SU-DHL-6 (cell line): Measurements from ENCODE around the gene DAPL1.

Experiments
- EZH2phosphoT487 ChIP-seq: fragments of 200-600 bp; sonication (generic), shearing (Covaris generic); conservative IDR thresholded peaks from 2 replicates; pipeline ENCODE4 v1.6.1; 2018; ENCODE audit warnings: mild to moderate bottlenecking, antibody characterized with exemption, low read length, moderate library complexity, mixed read lengths
- TF ChIP-seq, protein P1 (sequence below): fragments of 200-600 bp; sonication (generic); IDR thresholded peaks from one replicate; pipeline ENCODE4 v1.5.1; 2017; ENCODE audit warnings: antibody characterized with exemption, mild to moderate bottlenecking, low read length, moderate library complexity; ENCODE audit not compliant: insufficient read depth, poor library complexity, severe bottlenecking

DNA sequence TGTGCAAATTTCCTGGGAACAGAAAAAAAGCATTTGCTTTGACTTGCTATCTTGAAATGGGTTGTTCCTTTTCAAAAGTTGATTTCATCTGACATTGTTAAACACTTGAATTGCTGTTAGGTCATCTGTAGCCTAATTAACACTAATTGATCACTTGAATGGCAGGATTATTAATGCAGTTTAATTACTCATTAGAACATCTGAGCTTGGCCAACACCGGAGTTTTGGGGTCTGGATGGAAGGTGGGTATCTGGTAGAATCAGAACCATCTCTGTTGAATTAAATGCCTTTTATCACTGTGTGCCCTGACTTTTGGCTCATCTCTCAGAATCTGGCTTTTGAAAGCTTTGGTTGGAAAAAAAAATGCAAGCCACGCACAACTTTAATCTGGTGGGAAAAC lies 8.4 kb downstream of the DAPL1 start:
- TF ChIP-seq, protein P1, sequence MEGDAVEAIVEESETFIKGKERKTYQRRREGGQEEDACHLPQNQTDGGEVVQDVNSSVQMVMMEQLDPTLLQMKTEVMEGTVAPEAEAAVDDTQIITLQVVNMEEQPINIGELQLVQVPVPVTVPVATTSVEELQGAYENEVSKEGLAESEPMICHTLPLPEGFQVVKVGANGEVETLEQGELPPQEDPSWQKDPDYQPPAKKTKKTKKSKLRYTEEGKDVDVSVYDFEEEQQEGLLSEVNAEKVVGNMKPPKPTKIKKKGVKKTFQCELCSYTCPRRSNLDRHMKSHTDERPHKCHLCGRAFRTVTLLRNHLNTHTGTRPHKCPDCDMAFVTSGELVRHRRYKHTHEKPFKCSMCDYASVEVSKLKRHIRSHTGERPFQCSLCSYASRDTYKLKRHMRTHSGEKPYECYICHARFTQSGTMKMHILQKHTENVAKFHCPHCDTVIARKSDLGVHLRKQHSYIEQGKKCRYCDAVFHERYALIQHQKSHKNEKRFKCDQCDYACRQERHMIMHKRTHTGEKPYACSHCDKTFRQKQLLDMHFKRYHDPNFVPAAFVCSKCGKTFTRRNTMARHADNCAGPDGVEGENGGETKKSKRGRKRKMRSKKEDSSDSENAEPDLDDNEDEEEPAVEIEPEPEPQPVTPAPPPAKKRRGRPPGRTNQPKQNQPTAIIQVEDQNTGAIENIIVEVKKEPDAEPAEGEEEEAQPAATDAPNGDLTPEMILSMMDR: no peak
- no peak for TF ChIP-seq EZH2phosphoT487
